Liver (tissue), 9 donors: ENCODE results near the gene CNTN5. TPM values are rescaled to one million over a fixed set of nuclear protein-coding genes. Genes with fewer than 3 reads are reported as not detected.

Experiments
- DNase-seq: peaks from one replicate; pipeline ENCODE4 v3.0.0-alpha.2; 2017; ENCODE audit warnings: low spot score
- H3K27ac ChIP-seq, 2 donors: one replicate each; pipeline ENCODE4 v1.7.0; 2013; ENCODE audit warnings: inconsistent platforms in 2 of 2, low read length in 2 of 2, control low read depth in 1 of 2, low read depth in 1 of 2, mild to moderate bottlenecking in 1 of 2
- H3K27me3 ChIP-seq, 4 donors: one replicate each; pipeline versions ENCODE4 v1.6.1 to v1.7.0; 2013; ENCODE audit warnings: low read length in 3 of 4, inconsistent platforms in 1 of 4, mild to moderate bottlenecking in 1 of 4, moderate library complexity in 1 of 4; ENCODE audit not compliant: control insufficient read depth in 4 of 4, insufficient read depth in 4 of 4
- H3K36me3 ChIP-seq, 4 donors: one replicate each; pipeline versions ENCODE4 v1.6.1 to v1.7.0; 2013; ENCODE audit warnings: low read length in 3 of 4, mild to moderate bottlenecking in 3 of 4, low read depth in 1 of 4, moderate library complexity in 1 of 4; ENCODE audit not compliant: control insufficient read depth in 4 of 4, insufficient read depth in 3 of 4
- H3K4me1 ChIP-seq, 4 donors: one replicate each; pipeline versions ENCODE4 v1.6.1 to v1.7.0; 2013; ENCODE audit warnings: low read length in 3 of 4, mild to moderate bottlenecking in 3 of 4, moderate library complexity in 1 of 4; ENCODE audit not compliant: control insufficient read depth in 4 of 4, insufficient read depth in 4 of 4
- H3K4me3 ChIP-seq, 3 donors: one replicate each; pipeline versions ENCODE4 v1.6.1 to v1.7.0; 2013; ENCODE audit warnings: low read length in 3 of 3, control low read depth in 1 of 3, low read depth in 1 of 3, mild to moderate bottlenecking in 1 of 3
- H3K9ac ChIP-seq, 2 donors: one replicate each; pipeline ENCODE4 v1.7.0; 2013; ENCODE audit warnings: low read length in 2 of 2, mild to moderate bottlenecking in 2 of 2, moderate library complexity in 2 of 2, control low read depth in 1 of 2, low read depth in 1 of 2
- H3K9me3 ChIP-seq, 4 donors: one replicate each; pipeline versions ENCODE4 v1.6.1 to v1.7.0; 2013; ENCODE audit warnings: low read length in 3 of 4; ENCODE audit not compliant: control insufficient read depth in 4 of 4
- ATF3 ChIP-seq: IDR thresholded peaks from 2 replicates; pipeline ENCODE4 v1.6.1; 2016; ENCODE audit warnings: antibody characterized with exemption
- CTCF ChIP-seq: fragments of 150-350 bp; IDR thresholded peaks from 2 replicates; pipeline ENCODE4 v1.5.1; 2017; ENCODE audit warnings: improper control_type of control experiment, low read depth, low read length; ENCODE audit not compliant: missing input control
- EGR1 ChIP-seq, 2 donors: IDR thresholded peaks; 2 replicates each; pipeline ENCODE4 v1.6.1; 2016 to 2018; ENCODE audit warnings: antibody characterized with exemption in 2 of 2, low read depth in 2 of 2
- FOXA1 ChIP-seq: IDR thresholded peaks from 2 replicates; pipeline ENCODE4 v1.6.1; 2016; ENCODE audit warnings: antibody characterized with exemption
- FOXA2 ChIP-seq: IDR thresholded peaks from 2 replicates; pipeline ENCODE4 v1.6.1; 2016; ENCODE audit warnings: antibody characterized with exemption
- HNF4A ChIP-seq, 2 donors: conservative IDR thresholded peaks; 2 replicates each; pipeline ENCODE4 v1.6.1; 2016; ENCODE audit warnings: antibody characterized with exemption in 2 of 2, mild to moderate bottlenecking in 2 of 2
- HNF4G ChIP-seq: IDR thresholded peaks from 2 replicates; pipeline ENCODE4 v1.6.1; 2016; ENCODE audit warnings: antibody characterized with exemption
- JUND ChIP-seq, 2 donors: IDR thresholded peaks; 2 replicates each; pipeline ENCODE4 v1.6.1; 2016; ENCODE audit warnings: antibody characterized with exemption in 2 of 2
- MAX ChIP-seq: IDR thresholded peaks from 2 replicates; pipeline ENCODE4 v1.6.1; 2016; ENCODE audit warnings: antibody characterized with exemption
- NR2F2 ChIP-seq: IDR thresholded peaks from 2 replicates; pipeline ENCODE4 v1.6.1; 2016; ENCODE audit warnings: antibody characterized with exemption
- RAD21 ChIP-seq, 2 donors: IDR thresholded peaks; 2 replicates each; pipeline ENCODE4 v1.6.1; 2016; ENCODE audit warnings: antibody characterized with exemption in 2 of 2, mild to moderate bottlenecking in 2 of 2
- REST ChIP-seq: IDR thresholded peaks from 2 replicates; pipeline ENCODE4 v1.6.1; 2016; ENCODE audit warnings: antibody characterized with exemption, mild to moderate bottlenecking
- RXRA ChIP-seq, 2 donors: IDR thresholded peaks; 2 replicates each; pipeline ENCODE4 v1.6.1; 2017 to 2018; ENCODE audit warnings: antibody characterized with exemption in 2 of 2, mild to moderate bottlenecking in 1 of 2
- SP1 ChIP-seq: IDR thresholded peaks from 2 replicates; pipeline ENCODE4 v1.6.1; 2018; ENCODE audit warnings: antibody characterized with exemption, mild to moderate bottlenecking
- TAF1 ChIP-seq: conservative IDR thresholded peaks from 2 replicates; pipeline ENCODE4 v1.6.1; 2016; ENCODE audit warnings: antibody characterized with exemption, mild to moderate bottlenecking
- YY1 ChIP-seq: IDR thresholded peaks from 2 replicates; pipeline ENCODE4 v1.6.1; 2016; ENCODE audit warnings: antibody characterized with exemption, mild to moderate bottlenecking
- ZBTB33 ChIP-seq: IDR thresholded peaks from 2 replicates; pipeline ENCODE4 v1.6.1; 2016; ENCODE audit warnings: antibody characterized with exemption
- WGBS: extraction: QIAGEN DNeasy Blood & Tissue Kit; methylation state at CpG from one replicate; pipeline ENCODE4 v1.1.7; 2013; 5-methylcytosine and 5-hydroxymethylcytosine counted together
- polyA plus RNA-seq, 2 donors: library from polyadenylated mRNA; stranded (reverse) in 1 of 2; unstranded in 1 of 2; fragments of 200-250 nt in 1 of 2; fragments of >200 nt in 1 of 2; fragmentation: Nextera tagmentation in 1 of 2; extraction: Ambion mirVana in 1 of 2; gene quantifications; one replicate each; pipeline versions ENCODE4 v1.2.1 to v1.2.3, GENCODE V29; 2013 to 2015
- total RNA-seq, 2 donors: library from RNA; depleted of rRNA; stranded (reverse); fragments of >200 nt; gene quantifications; one replicate each; pipeline ENCODE4 v1.2.3, GENCODE V29; 2014
- donor health status: healthy.
- donor health status: healthy.
- donor health status: healthy.
- donor health status: healthy.
- donor health status: healthy.

Gene CNTN5
- total and polyA plus RNA-seq, 4 donors: 0.01 to 0.08 (median 0.04) TPM

- Histone ChIP-seq H3K27ac (no peak overlapping the region), H3K36me3 (no peaks in the 10 kb centered on the region), H3K9ac (no peak overlapping the region), H3K27me3 (peaks cover 0 to 2% (median 0%) of the 10 kb centered on the region in 4 donors), H3K4me1 (no peaks in the 10 kb centered on the region), H3K9me3 (peaks cover 0 to 3% (median 0%) of the 10 kb centered on the region in 4 donors), H3K4me3 (no peak overlapping the region)
- no peak for TF ChIP-seq MAX
- TF ChIP-seq ATF3: no peak
- no peak for TF ChIP-seq JUND (IDR thresholded peaks at IDR 0.05)
- no peak for TF ChIP-seq YY1
- TF ChIP-seq RXRA (IDR thresholded peaks at IDR 0.05): no peak
- no peak for TF ChIP-seq ZBTB33
- TF ChIP-seq TAF1: no peak
- TF ChIP-seq EGR1 (IDR thresholded peaks at IDR 0.05; ENCODE audit: low read depth in 2 of 2): no peak
- TF ChIP-seq RAD21 (IDR thresholded peaks at IDR 0.05): no peak
- TF ChIP-seq HNF4G: no peak
- no peak for TF ChIP-seq NR2F2
- no peak for TF ChIP-seq REST
- no peak for TF ChIP-seq FOXA1
- TF ChIP-seq HNF4A (conservative IDR thresholded peaks at IDR 0.05): no peak
- no peak for DNase-seq
- WGBS: 91% methylated on average over 3 of the region's 3 CpGs
Measured at GRCh38 chr11:99410636-99411035, 389.9 kb downstream of the CNTN5 start.

- Histone ChIP-seq H3K4me3 (no peak overlapping the region), H3K36me3 (no peaks in the 10 kb centered on the region), H3K27ac (no peak overlapping the region), H3K27me3 (no peaks in the 10 kb centered on the region), H3K9me3 (no peaks in the 10 kb centered on the region), H3K9ac (no peak overlapping the region), H3K4me1 (no peaks in the 10 kb centered on the region)
- no peak for DNase-seq
- 51% methylated on average over 1 of the region's 1 CpG for WGBS
- no peak for TF ChIP-seq RAD21 (IDR thresholded peaks at IDR 0.05)
- TF ChIP-seq FOXA1: no peak
- TF ChIP-seq HNF4A (conservative IDR thresholded peaks at IDR 0.05): no peak
- no peak for TF ChIP-seq YY1
- TF ChIP-seq ZBTB33: no peak
- TF ChIP-seq FOXA2: no peak
- no peak for TF ChIP-seq ATF3
- TF ChIP-seq TAF1: no peak
- TF ChIP-seq HNF4G: no peak
- no peak for TF ChIP-seq SP1
- no peak for TF ChIP-seq CTCF
- TF ChIP-seq RXRA (IDR thresholded peaks at IDR 0.05): no peak
Measured at GRCh38 chr11:99418927-99419720, 398.4 kb downstream of the CNTN5 start.
